GM12878 (cell line): ENCODE data around the gene ZBTB4. TPM values are rescaled to one million over a fixed set of nuclear protein-coding genes. Genes with fewer than 3 reads are reported as not detected.

Experiments used
- ATF3 ChIP-seq: IDR thresholded peaks from 2 replicates; pipeline ENCODE4 v1.6.1; 2011; ENCODE audit warnings: low read depth, mild to moderate bottlenecking, low read length, moderate library complexity, borderline replicate concordance; ENCODE audit errors: extremely low read depth
- CBX3 ChIP-seq: fragments of 200-600 bp; sonication (generic); IDR thresholded peaks from 2 replicates; pipeline ENCODE4 v1.6.1; 2016; ENCODE audit warnings: low read depth, borderline replicate concordance
- CEBPZ ChIP-seq: fragments of 150-350 bp; IDR thresholded peaks from 2 replicates; pipeline ENCODE4 v1.6.1; 2016; ENCODE audit warnings: low read depth, low read length
- ETV6 ChIP-seq, 2 experiments: fragments of 450-650 bp in 1 of 2; IDR thresholded peaks in 1 of 2; conservative IDR thresholded peaks in 1 of 2; 2 replicates each; pipeline ENCODE4 v1.6.1; 2014; ENCODE audit warnings: antibody characterized with exemption in 1 of 2, borderline replicate concordance in 1 of 2, low read depth in 1 of 2, mild to moderate bottlenecking in 1 of 2, moderate library complexity in 1 of 2
- IRF4 ChIP-seq: IDR thresholded peaks from 2 replicates; pipeline ENCODE4 v1.6.1; 2011; ENCODE audit warnings: low read depth, low read length
- JUNB ChIP-seq: IDR thresholded peaks from 2 replicates; pipeline ENCODE4 v1.6.1; 2016; ENCODE audit warnings: antibody characterized with exemption, mild to moderate bottlenecking
- MAX ChIP-seq: IDR thresholded peaks from 2 replicates; pipeline ENCODE4 v1.6.1; 2012; ENCODE audit warnings: low read depth, low read length, improper control_type of control experiment
- POLR2AphosphoS5 ChIP-seq: IDR thresholded peaks from 2 replicates; pipeline ENCODE4 v1.6.1; 2011; ENCODE audit warnings: mild to moderate bottlenecking, low read length, inconsistent platforms
- SMARCA5 ChIP-seq: fragments of 450-650 bp; IDR thresholded peaks from 2 replicates; pipeline ENCODE4 v1.6.1; 2017; ENCODE audit warnings: mild to moderate bottlenecking
- SPI1 ChIP-seq: IDR thresholded peaks from 2 replicates; pipeline ENCODE4 v1.6.1; 2011; ENCODE audit warnings: low read depth, mild to moderate bottlenecking, low read length, moderate library complexity, borderline replicate concordance; ENCODE audit not compliant: insufficient read depth
- TAF1 ChIP-seq: IDR thresholded peaks from 2 replicates; pipeline ENCODE4 v1.6.1; 2011; ENCODE audit warnings: mild to moderate bottlenecking, low read depth, low read length, borderline replicate concordance
- ZBTB11 ChIP-seq: fragments of 450-650 bp; formaldehyde crosslinking; IDR thresholded peaks from 2 replicates; pipeline ENCODE4 v1.5.0; 2022; ENCODE audit warnings: mild to moderate bottlenecking, missing genetic modification characterization
- ZNF24 ChIP-seq: fragments of 450-650 bp; IDR thresholded peaks from 2 replicates; pipeline ENCODE4 v1.6.1; 2017; ENCODE audit warnings: antibody characterized with exemption, mild to moderate bottlenecking
- ZZZ3 ChIP-seq: IDR thresholded peaks from 2 replicates; pipeline ENCODE4 v1.6.1; 2011; ENCODE audit warnings: low read depth; ENCODE audit not compliant: control insufficient read depth, insufficient read length
- polyA plus RNA-seq, 11 experiments: library from polyadenylated mRNA; depleted of rRNA in 4 of 11; unstranded in 6 of 11; stranded (reverse) in 5 of 11; fragments of >200 nt; fragmentation: Nextera tagmentation in 4 of 11; fragmentation: Illumina TruSeq in 1 of 11; extraction: Ambion mirVana in 4 of 11; extraction: Trizol in 1 of 11; gene quantifications; 1 replicate in 1 of 11; 2 replicates in 10 of 11; pipeline versions ENCODE4 v1.2.1 to v1.2.3, GENCODE V29; 2011 to 2016; ENCODE audit warnings: inconsistent platforms in 2 of 11, missing spikeins in 2 of 11, low read depth in 1 of 11
- total RNA-seq, 4 experiments: library from RNA; depleted of rRNA in 3 of 4; stranded (reverse); fragments of >200 nt in 3 of 4; fragmentation: Illumina TruSeq in 1 of 4; extraction: Trizol in 1 of 4; gene quantifications; 2 replicates each; pipeline versions ENCODE4 v1.2.1 to v1.2.3, GENCODE V29; 2013 to 2021

ZBTB4 gene
- total and polyA plus RNA-seq, 10 of the 15 experiments (the other 5 are each of a cell fraction or from before 2014, with no cell fraction given), result 2.0 to 14.9 (median 6.9) TPM

GRCh38 chr17:7460850-7461660 is 18.4 kb downstream of the ZBTB4 start (continued):
- no peak for TF ChIP-seq ATF3
- TF ChIP-seq ZBTB11 (CRISPR knock-in tag), result no peak
- no peak for TF ChIP-seq ZZZ3
- no peak for TF ChIP-seq JUNB
- TF ChIP-seq POLR2AphosphoS5, result no peak
- TF ChIP-seq TAF1, result no peak
- TF ChIP-seq ZNF24, result no peak
- no peak for TF ChIP-seq CEBPZ
- TF ChIP-seq SMARCA5, result no peak
- no peak for TF ChIP-seq ETV6 (conservative IDR thresholded peaks at IDR 0.05 in 1 of 2, IDR thresholded peaks at IDR 0.05 in 1 of 2; ENCODE audit: borderline replicate concordance in 1 of 2, low read depth in 1 of 2)
- TF ChIP-seq MAX, result no peak
- no peak for TF ChIP-seq SPI1
- TF ChIP-seq CBX3, result no peak
- TF ChIP-seq IRF4, result no peak
